Frontal cortex (tissue), 4 donors: ENCODE data around the gene LARP4B. TPM values are rescaled to one million over a fixed set of nuclear protein-coding genes. Genes with fewer than 3 reads are reported as not detected.
A peak's percentile ranks its signal among the peaks of the same experiment; 100 is the strongest.

Experiments
- DNase-seq, 2 donors: peaks; one replicate each; pipeline ENCODE4 v3.0.0; 2012; ENCODE audit warnings: low spot score in 2 of 2
- FAIRE-seq: peaks from 2 replicates; lab custom pipeline; 2012; peaks lifted over from hg19 to GRCh38; lab: Jason Lieb, UNC
- total RNA-seq: library from RNA; depleted of rRNA; stranded (reverse); fragments of >200 nt; gene quantifications from one replicate; pipeline ENCODE4 v1.2.3, GENCODE V29; 2014
- donor health status: control.
- donor health status: control.
- donor health status: control.

The LARP4B gene
- 29.3 TPM for total RNA-seq

DNA sequence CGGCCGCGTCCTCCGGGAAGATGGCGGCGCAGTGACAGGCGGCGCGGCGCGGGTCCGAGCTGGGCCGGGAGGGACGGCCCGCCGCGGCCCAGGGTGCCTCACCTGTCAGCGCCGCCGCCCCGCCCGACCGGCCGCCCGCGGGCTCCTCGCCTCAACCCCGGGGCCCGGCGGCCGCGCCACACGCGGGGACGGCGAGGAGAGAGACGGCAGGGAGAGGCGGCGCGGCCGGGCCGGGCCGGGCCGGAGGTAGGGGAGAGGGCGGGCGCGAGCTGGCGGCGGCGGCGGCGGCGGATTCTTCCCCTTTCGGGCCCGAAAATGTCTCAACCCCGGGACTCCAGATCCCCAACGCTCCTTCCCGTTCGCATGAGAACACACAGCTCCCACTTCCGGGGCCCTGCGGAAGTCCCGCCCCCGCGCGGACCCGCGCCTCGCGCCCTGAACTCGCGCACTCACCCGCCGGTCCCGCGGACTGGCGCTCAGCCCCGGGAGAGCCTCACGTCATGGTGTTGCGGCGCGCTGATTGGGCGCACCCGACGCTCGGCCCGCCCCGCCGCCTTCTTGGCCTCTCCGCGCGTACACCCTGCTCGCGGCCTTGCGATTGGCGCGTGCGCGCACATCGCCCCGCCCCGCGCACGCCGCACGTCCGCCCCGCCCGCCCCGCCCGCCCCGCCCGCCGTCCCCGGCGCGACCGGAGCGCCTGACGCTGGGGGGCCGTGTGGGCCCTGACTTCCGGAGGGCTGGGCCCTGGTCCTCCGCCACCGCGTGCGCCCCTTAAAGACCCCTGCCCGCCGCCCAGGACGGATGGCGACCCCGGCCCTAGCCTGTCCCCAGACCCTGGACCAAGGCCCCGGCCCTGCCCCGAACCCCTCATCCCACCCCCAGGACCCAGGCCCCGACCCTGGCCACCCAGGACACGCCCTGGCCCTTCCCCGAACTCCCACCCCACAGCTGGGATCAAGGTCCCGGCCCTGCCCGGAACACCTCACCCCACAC lies at the start of gene LARP4B:
LARP4B (minus strand) TSS at position 380 of the 993 bp plus-strand sequence. CDS start 45,984 bp downstream, outside the sequence.
- no peak for FAIRE-seq
- DNase-seq = peak; percentile 98 to 99

DNA sequence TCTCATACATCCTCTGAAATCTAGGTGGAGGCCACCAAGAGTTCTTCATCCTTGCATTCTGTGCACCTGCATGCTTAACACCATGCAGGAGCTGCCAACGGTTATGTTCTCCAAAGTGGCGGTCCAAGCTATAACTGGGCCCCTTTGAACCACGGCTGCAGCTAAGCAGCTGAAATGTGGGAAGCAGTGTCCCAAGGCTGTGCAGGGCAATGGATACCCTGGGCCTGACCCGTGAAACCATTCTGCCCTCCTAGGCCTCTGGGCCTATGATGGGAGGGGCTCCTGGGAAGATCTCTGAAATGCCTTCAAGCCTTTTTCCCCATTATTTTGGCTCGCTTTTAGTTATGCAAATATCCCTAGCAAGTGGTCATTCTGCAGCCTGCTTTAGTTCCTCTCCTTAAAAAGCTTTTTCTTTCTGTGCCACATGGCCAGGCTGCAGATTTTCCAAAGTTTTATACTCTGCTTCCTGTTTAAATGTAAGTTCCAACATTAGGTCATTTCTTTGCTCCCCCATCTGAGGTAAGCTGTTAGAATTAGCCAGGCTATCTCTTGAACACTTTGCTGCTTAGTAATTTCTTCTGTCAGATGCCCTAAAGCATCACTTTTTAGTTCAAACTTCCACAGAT lies 49.1 kb upstream of the LARP4B start:
- no peak for DNase-seq
- no peak for FAIRE-seq

DNA sequence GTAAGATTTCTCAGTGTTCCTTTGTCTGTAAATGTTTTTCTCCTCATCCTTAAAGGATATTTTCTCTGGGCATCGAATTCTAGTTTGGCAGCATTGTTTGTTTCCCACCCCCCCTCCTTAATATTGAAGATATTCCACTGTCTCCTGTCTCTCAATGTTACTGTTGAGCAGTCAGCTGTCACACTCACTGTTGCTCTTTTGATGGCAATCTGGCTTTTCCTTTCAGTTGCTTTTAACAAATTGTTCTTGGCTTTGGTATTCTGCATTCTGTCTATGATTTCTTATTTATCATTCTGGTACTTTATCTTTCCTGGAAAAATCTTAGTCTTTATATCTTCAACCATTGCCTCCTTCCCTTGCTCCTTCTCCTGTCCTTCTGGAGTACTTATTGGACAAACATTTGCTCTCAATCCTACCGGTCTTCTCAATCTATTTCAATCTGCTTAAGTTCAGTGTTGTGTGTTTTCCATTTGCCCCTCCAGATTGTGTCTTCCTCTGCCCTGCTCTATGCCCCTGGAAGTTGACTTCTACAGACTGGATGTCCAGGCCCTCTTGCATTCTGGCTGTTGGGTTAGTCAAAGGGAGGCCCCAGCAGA lies 47.4 kb upstream of the LARP4B start:
- DNase-seq (no peak), FAIRE-seq (no peak)

DNA sequence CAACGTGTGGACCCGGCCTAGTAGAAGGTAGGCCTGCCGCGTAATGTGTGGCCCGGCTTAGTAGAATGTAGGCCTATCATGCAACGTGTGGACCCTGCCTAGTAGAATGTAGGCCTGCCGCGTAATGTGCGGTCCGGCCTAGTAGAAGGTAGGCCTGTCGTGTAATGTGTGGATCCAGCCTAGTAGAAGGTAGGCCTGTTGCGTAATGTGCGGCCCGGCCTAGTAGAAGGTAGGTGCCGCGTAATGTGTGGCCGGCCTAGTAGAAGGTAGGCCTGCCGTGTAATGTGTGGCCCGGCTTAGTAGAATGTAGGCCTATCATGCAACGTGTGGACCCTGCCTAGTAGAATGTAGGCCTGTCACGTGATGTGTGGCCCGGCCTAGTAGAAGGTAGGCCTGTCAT lies 44.8 kb upstream of the LARP4B start:
- FAIRE-seq = no peak
- DNase-seq = no peak

DNA sequence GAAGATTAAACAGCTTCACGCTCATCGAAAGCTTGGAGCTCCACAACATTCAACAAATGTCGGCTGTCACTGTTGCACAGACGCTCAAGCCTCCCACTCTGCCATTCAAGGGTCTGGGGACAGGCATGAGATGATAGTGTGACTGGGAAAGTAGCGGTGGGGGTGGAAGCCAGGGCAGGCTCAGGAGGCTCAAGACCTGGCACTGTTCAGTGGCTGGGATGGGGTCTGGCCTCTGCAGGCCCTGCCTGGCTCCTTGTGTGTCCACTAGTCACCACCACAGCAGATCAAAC lies 43.2 kb upstream of the LARP4B start:
- FAIRE-seq (no peak), DNase-seq (no peak)

DNA sequence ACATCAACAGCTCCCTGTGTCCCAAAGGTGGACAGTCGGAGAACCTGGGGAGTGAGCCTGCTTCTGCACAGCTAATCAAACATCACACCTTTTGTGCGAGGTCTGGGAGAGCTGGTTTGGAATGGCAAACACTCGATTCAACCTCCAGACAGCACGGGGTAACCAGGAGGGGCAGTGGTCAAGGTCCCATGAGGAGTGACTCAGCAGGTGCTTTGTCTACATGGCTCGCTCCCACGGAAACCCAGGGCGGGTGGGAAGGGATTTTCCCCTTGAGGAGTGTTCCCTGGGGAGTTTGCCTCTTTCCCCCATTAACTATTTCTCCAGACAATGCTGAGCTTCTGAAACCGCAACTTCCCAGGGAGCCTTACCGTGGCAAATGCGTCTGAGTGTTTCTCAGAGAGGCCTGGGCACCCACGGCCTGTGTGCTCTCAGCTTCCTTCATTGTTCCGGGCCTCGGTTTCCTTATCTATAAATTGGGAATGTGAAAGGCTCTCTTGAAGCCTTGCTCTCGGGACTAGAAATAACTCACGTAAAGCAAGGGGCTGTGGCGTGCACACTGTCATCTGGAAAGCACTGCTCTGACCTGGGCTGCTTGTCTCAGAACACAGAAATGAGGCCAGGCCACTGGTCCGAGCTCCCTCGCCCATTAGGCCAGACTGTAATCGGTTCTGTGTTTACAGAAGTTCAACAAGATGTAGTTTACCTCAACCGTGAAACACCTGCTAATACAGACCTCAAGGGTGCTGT lies 42.7 kb upstream of the LARP4B start:
- DNase-seq = no peak
- no peak for FAIRE-seq

DNA sequence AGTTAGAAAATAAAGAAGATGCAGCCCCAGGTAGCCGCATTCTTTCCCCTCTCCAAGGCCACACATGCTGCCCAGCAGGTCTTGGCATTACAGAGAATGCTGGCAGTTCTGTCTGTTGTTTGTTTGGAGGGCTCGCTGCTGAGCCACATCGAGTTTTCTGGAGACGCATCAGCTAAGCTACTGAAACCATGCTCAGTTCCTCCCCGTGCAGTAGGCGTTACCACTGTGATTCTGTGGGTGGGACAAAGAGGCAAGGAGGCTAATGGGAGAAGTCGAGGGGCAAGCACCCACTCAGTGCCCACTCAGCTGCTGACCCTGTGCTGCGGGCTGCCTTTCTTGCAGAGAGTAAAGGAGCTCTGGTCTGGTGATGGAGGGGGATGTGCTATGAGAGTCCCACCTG lies 41.3 kb upstream of the LARP4B start:
- no peak for DNase-seq
- FAIRE-seq = no peak

DNA sequence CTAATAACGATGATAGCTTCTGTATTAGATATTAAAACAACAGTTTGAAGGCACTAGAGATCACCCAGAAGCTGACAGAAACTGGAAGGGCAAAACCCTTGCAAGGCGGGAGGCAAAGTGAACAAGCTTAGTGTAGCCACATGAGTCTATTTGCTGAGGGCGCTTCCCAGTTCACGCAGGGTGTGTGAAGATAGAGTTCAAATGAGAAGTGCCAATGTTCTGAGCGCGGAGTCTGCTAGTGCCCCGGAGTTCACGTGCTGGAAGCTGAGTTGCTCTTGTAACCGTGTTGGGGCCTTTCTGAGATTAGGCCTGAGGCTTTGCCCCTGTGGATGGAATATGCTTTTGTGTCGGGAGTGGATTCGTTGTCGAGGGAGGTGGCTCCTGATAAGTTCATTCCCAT lies 40.1 kb upstream of the LARP4B start:
- FAIRE-seq (no peak), DNase-seq (no peak)

DNA sequence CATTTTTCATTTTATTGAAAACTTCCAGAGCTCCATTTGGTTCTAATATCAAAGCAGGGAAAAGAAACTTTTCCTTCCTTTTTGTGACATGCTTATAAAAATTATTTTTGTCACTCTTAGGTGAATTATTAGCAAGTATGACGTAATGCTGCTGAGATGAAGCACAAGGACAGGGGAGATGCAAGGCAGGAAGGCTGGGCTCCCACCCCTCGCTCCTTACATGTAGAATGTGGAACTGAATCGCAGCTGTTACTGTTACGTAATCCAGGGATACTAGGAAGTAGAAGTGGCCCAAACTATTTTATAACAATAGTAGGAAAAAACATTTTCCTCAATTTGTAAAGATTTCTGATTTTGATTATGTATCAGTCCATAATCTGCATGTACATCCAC lies 39.6 kb upstream of the LARP4B start:
- no peak for FAIRE-seq

DNA sequence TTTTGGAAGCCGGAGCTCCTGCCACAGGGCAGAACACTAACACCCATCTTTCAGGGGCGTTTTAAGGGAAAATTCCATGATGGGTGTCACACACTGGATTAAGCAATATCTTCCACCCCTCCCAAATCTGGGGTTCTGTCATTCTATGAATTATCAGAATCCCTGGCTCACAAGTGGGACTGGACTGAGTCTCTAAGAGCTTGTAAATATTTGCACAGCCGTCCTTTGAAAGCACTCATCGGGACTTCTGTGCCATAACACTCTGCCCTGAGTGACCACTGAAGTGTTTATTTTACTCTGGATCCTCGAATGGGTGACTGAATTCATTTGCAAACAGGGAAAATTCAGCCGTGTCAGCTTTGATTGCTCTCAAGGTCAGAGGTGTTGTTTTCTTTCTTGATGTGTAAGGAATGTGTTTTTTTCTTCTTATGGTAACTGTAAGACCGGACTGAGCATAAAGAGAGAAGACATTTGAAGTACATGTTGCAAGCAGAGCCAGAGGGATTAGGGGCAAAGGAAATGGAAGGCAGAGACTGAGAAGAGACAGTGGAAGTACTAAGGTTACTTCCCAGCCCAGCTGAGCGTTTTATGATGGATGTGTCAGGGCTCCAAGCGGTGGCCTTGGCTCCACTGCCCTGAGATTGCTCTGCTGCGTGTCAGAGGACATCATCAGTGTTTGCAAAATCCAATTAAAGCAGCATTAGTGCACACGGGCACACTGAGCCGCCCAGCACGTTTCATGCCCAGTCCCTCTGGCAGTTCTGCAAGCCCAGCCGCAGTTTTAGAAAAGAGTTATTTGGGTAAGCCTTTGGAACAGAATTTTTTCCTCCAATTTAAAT lies 39.0 kb upstream of the LARP4B start:
- no peak for DNase-seq

More for the DNA sequence above, 39.6 kb upstream of the LARP4B start:
- DNase-seq = no peak

DNA sequence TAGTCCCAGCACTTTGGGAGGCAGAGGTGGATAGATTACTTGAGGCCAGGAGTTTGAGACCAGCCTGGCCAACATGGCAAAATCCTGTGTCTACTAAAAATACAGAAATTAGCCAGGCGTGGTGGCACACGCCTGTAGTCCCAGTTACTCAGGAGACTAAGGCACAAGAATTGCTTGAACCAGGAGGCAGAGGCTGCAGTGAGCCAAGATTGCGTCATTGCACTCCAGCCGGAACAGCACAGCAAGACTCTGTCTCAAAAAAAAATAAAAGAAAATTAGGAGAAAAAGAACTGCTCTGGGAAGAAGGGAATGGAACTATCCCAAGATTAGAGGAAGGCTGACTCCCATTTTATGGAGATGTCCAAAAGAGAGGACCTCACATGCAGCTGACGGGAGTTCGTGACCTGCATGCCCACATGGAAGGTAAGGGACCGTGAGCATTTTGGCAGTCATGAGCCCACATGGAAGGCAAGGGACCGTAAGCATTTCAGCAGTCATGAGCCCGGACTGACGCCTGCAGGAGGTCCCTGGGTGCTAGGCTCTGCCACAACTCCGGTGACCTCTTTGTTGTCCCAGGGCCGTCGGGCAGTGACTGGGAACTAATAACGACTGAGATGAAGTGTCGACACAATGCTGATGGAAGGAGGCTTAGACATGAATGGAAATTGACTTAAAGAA lies 38.1 kb upstream of the LARP4B start:
- no peak for FAIRE-seq
- no peak for DNase-seq

More for the DNA sequence above, 39.0 kb upstream of the LARP4B start:
- no peak for FAIRE-seq

DNA sequence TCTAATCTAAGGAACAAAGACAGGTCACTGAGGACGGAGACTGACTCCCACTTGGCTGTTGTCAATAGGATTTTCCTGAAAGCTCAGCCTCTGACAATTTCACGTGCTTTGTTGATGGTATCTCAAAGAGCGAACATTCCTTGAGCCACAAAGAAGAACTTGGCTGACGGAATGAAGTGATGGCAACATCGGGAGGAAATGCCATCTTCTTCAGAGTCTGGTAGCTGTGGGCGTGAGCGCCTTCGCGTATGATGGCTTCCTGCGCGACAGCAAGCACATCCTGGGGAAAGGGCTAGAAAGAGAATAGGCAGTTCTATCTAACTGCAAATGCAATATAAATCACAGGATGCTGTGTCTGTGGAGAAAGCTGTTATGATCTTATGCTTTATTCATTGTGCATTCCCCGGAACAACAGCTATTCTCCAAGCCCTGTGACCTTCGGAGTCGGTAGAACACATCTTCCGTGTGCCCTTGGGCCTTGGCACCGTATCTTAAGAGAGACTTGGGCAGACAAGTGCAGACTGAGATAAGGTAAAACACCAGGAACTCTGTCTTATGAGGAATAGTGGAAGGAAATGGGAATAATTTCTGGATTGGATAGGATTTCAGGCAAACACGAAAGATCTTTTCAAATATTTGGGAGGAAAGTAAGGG lies 37.2 kb upstream of the LARP4B start:
- DNase-seq (no peak), FAIRE-seq (no peak)

DNA sequence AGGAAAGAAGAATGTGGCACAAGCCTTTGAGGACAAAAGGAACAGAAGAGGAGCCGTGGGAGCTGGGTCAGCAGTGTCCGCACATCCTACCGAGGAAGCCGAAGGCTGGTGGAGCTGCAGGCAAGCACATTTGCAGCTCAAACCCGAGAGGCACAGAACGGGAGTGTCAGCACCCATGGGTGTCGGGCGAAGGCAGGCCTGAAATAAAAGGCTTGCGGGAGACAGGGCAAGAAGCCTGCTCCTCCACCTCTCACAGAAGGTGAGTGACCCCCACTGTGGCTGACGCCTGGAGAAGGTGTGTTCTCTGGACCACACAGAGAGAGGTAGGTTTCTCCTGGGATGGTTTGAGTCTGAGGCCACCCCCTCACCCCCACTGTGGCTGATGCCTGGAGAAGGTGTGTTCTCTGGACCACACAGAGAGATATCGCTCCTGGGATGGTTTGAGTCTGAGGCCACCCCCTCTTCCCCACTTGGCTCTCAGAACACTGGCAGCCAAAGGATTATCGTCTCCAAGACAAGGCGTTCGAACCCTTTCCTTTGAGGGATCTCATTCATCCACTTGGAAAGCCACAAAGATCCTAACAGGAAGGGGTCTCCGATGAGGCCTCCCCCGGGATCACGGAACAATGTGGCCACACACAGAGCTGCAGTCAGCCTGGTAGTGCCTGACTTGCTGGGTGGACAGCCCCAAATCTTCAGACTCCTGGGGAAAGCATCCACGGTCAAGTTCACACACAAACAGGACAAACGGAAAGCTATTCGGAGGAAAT lies 35.1 kb upstream of the LARP4B start:
- FAIRE-seq (no peak), DNase-seq (no peak)

DNA sequence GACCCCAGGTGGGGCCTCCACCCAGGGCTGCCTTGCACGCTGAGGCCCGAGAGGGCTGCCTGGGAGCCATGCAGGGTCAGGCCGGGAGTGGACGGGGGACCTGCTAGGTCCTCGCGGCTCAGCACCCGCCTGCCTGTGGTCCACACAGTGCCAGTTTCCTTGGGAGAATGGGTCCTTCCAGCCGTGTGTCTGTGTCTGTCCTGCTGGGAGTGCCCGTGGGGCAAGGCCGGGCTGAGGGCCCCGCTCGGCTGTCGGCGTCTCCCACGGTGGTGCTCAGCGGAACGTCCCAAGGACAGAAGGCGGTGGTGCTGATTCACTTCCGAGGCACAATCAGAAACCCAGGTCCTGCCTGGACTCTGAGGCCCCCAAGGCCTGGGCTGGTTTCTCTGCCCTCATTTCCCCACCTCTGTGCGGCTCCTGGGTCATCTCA lies 33.5 kb upstream of the LARP4B start:
- FAIRE-seq = no peak

DNA sequence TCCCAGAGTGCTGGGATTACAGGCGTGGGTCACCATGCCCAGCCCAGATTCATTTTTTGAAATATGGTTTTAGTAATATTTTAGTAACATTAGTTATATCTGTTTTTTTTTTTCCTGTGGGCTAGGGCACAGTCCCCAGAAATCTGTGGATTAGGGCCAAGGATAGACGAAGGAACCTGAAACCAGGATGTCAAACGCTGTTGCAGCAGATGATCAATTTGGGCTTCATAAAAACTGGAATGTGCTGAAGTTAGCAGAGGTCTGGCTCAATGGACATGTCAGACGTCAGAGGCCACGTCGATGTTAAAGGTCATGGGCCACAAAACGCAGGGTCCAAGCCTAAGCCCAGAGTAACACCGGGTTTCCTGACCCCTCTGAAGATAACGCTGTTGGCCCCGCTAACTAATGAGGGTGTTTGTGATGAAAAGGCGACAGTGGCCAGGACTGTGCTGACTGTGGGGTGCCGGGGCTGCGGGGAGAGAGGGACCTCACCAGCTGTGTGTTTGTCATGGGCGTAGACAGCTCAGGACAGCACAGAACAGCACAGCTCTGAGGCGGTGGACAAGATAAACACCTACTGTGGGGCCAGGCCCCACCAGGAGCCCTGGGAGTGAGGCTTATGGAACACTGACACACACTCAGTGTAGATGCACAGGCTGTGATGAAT lies 32.9 kb upstream of the LARP4B start:
- FAIRE-seq = no peak
- DNase-seq = no peak

More for the DNA sequence above, 33.5 kb upstream of the LARP4B start:
- no peak for DNase-seq

DNA sequence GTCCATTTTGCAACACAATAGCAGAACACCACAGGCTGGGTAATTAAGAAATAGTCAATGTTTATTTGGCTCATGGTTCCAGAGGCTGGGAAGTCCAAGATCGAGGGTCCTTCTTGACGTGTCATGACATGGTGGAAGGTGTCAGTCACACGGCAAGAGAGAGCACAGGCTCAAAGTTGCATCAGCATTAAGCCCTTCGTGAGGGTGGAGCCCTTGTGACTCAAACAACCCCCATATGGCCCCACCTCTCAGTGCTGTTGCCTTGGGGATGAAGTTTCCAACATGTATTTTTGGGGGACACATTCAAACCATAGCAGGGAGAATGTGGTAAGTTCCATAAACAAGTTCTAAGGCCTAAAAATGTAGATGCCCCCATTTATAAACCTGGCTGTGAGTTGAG lies 32.1 kb upstream of the LARP4B start:
- FAIRE-seq (no peak), DNase-seq (no peak)

DNA sequence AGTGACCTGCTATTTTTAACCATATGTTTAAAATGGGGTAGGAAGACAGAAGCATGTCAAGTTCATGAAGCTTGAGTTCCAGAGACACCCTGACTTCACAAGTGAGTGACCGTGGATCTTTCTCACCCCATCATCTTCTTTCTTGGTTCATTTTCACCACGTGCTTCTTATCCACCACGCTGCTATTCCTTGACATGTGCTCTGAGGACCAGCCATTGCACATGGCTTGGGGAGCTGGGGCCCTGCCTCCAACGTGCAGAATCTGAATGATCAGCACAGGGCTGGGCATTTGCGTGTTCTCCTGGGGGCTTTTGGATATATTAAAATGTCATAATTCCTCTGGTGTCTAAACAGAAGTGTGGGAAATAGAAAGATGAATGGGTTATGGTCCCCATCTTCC lies 31.7 kb upstream of the LARP4B start:
- FAIRE-seq = no peak

More for the DNA sequence above, 31.7 kb upstream of the LARP4B start:
- DNase-seq = no peak
